A549 (cell line): Measurements from ENCODE around the gene PCDH1.

Source experiments
- BCL3 ChIP-seq: fragments of >200 bp; sonication (Bioruptor Twin); formaldehyde crosslinking; IDR thresholded peaks from 3 replicates; pipeline ENCODE4 v1.6.1; 2016
- BHLHE40 ChIP-seq: IDR thresholded peaks from 2 replicates; pipeline ENCODE4 v1.6.1; 2012; ENCODE audit warnings: low read depth, low read length, inconsistent platforms
- CTCF ChIP-seq: fragments of >200 bp; sonication (Bioruptor Twin); formaldehyde crosslinking; IDR thresholded peaks from 3 replicates; pipeline ENCODE4 v1.5.1; 2016
- EP300 ChIP-seq, 2 experiments: fragments of >200 bp; sonication (Bioruptor Twin); formaldehyde crosslinking; IDR thresholded peaks; 2 replicates in 1 of 2; 3 replicates in 1 of 2; pipeline ENCODE4 v1.6.1; 2016 to 2017
- FOXS1 ChIP-seq: fragments of 250-450 bp; sonication (Bioruptor Pico); IDR thresholded peaks from 2 replicates; pipeline ENCODE4 v1.5.0; 2020; ENCODE audit warnings: mild to moderate bottlenecking, moderate library complexity
- GATA3 ChIP-seq: IDR thresholded peaks from 2 replicates; pipeline ENCODE4 v1.6.1; 2012; ENCODE audit warnings: borderline replicate concordance
- MAX ChIP-seq: IDR thresholded peaks from 2 replicates; pipeline ENCODE4 v1.6.1; 2012

- no peak for TF ChIP-seq BHLHE40
- no peak for TF ChIP-seq BCL3
- TF ChIP-seq MAX: no peak
- TF ChIP-seq CTCF: no peak
- no peak for TF ChIP-seq GATA3
- no peak for TF ChIP-seq FOXS1
- no peak for TF ChIP-seq EP300 (IDR thresholded peaks at IDR 0.05)
Measured at GRCh38 chr5:141919218-141920119, 41.3 kb upstream of the PCDH1 start.
